Body of pancreas (tissue), 4 donors: ENCODE data around the gene DLG2. TPM values are rescaled to one million over a fixed set of nuclear protein-coding genes. Genes with fewer than 3 reads are reported as not detected.
"Not testable (repeated sequence)": the region's sequence is repeated elsewhere in the genome, so short reads cannot be mapped to it uniquely, and the experiment has no call there.

Source experiments
- ATAC-seq: fragments of 150-250 bp; one replicate; pipeline ENCODE4 v1.9.1; 2016
- DNase-seq, 4 donors: peaks; one replicate each; pipeline ENCODE4 v3.0.0-alpha.2; 2019
- H3K27ac ChIP-seq, 4 donors: fragments of 200-600 bp; sonication (generic); 1 replicate in 3 of 4; 2 replicates in 1 of 4; pipeline versions ENCODE4 v1.5.1 to v1.6.1; 2016 to 2019; ENCODE audit warnings: mild to moderate bottlenecking in 1 of 4, mixed read lengths in 1 of 4, moderate library complexity in 1 of 4
- H3K27me3 ChIP-seq, 2 donors: fragments of 200-600 bp; sonication (generic); one replicate each; pipeline ENCODE4 v1.6.0; 2016; ENCODE audit warnings: mild to moderate bottlenecking in 1 of 2
- H3K36me3 ChIP-seq, 2 donors: fragments of 200-600 bp; sonication (generic); replicated peaks in 1 of 2; 2 replicates each; pipeline ENCODE4 v1.5.1; 2016; ENCODE audit warnings: low read depth in 2 of 2; ENCODE audit not compliant: insufficient read depth in 1 of 2
- H3K4me1 ChIP-seq: fragments of 200-600 bp; sonication (generic); one replicate; pipeline ENCODE4 v1.6.0; 2016
- H3K4me3 ChIP-seq, 2 donors: fragments of 200-600 bp; sonication (generic); 1 replicate in 1 of 2; 2 replicates in 1 of 2; pipeline ENCODE4 v1.5.1; 2016 to 2019
- H3K9me3 ChIP-seq, 3 donors: fragments of 200-600 bp; sonication (generic); 1 replicate in 2 of 3; 2 replicates in 1 of 3; pipeline ENCODE4 v1.5.1; 2016
- POLR2A ChIP-seq, 3 donors: fragments of 450-650 bp; IDR thresholded peaks; one replicate each; pipeline ENCODE4 v1.6.1; 2016; ENCODE audit warnings: antibody characterized with exemption in 3 of 3, mild to moderate bottlenecking in 2 of 3
- WGBS, 2 donors: methylation state at CpG; one replicate each; pipeline ENCODE4 v1.1.5; 2017; 5-methylcytosine and 5-hydroxymethylcytosine counted together
- intact Hi-C: fragments of 100-400 bp; cut with DNase I; formaldehyde crosslinking; loops from one replicate; pipeline ENCODE4 v1.15.1; 2023
- total RNA-seq, 2 donors: library from RNA; depleted of rRNA; stranded (reverse); fragments of >200 nt; gene quantifications; one replicate each; pipeline ENCODE4 v1.1.0, GENCODE V29; 2016
- TF ChIP-seq, protein P1 (sequence below), 7 experiments: fragments of 450-650 bp in 4 of 7; fragments of 200-600 bp in 3 of 7; sonication (generic) in 3 of 7; IDR thresholded peaks; one replicate each; pipeline ENCODE4 v1.5.1; 2016 to 2019; ENCODE audit warnings: antibody characterized with exemption in 7 of 7

DLG2 gene
- total RNA-seq, 2 donors from 2014 or later: 6.0 to 13.2 TPM

DNA sequence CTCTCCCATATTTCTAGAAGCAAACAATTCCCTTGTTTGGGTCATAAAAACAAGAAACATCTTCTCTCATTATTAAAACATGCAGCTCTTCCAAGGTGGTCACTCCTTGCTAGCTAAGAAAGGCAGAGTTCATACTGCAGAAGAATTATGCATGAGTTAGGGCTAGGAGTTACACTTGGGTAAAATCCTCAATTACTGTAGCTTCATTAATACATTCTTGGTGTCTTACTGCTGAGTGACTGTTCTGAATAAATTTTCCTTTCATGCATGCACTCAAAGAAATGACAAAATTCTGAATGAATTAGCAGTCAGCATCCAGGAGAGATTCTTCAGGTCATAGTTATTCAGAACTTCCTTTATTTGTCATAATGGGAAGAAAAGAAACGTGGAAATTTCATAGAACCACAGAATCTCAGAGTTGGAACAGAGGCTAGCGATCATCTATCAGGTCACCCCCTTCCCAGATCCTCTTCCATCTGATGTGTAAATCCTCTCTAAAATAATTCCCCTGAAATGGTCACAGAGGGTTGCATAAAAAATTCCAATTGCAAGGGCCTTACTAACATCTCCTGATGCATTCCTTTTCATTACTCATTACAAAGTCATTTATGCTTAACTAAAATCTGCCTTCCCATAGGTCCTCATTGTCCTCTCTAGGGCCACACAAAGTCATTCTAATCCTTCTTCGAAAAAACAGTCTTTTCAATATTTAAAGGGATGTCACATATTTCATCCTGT, 771.5 kb downstream of the DLG2 start:
- Histone ChIP-seq H3K27ac (no peak overlapping the region), H3K36me3 (no peaks in the 10 kb centered on the region), H3K4me3 (no peak overlapping the region), H3K27me3 (no peaks in the 10 kb centered on the region), H3K9me3 (no peaks in the 10 kb centered on the region), H3K4me1 (no peaks in the 10 kb centered on the region)
- 61 to 67% methylated on average over 3 of the region's 3 CpGs for WGBS, 2 donors
- intact Hi-C loops: no loop called here
- DNase-seq (no peak), ATAC-seq (no peak)
- no peak for TF ChIP-seq POLR2A (IDR thresholded peaks at IDR 0.05)
- TF ChIP-seq, protein P1, sequence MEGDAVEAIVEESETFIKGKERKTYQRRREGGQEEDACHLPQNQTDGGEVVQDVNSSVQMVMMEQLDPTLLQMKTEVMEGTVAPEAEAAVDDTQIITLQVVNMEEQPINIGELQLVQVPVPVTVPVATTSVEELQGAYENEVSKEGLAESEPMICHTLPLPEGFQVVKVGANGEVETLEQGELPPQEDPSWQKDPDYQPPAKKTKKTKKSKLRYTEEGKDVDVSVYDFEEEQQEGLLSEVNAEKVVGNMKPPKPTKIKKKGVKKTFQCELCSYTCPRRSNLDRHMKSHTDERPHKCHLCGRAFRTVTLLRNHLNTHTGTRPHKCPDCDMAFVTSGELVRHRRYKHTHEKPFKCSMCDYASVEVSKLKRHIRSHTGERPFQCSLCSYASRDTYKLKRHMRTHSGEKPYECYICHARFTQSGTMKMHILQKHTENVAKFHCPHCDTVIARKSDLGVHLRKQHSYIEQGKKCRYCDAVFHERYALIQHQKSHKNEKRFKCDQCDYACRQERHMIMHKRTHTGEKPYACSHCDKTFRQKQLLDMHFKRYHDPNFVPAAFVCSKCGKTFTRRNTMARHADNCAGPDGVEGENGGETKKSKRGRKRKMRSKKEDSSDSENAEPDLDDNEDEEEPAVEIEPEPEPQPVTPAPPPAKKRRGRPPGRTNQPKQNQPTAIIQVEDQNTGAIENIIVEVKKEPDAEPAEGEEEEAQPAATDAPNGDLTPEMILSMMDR (IDR thresholded peaks at IDR 0.05): no peak

DNA sequence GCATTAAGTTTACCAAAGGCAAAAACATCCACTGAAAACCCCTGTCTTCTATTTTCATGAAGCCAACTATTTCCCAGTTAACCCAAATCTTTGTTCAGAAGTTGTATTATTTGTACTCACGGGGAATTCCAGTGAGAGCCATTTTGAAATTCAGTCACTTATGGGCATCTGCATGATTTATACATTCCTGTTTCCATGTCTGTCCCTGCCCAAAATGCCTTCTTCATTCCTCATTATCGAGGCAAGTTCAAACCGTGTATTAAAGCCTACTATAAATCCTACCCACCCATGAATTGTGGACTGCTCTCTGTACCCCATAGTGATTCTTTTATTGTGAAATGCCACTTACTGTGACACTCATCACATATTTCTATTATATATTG, 772.7 kb downstream of the DLG2 start:
- Histone ChIP-seq H3K4me3 (no peak overlapping the region), H3K36me3 (no peaks in the 10 kb centered on the region), H3K27me3 (no peaks in the 10 kb centered on the region), H3K4me1 (no peaks in the 10 kb centered on the region), H3K27ac (no peak overlapping the region), H3K9me3 (no peaks in the 10 kb centered on the region)
- no peak for TF ChIP-seq POLR2A (IDR thresholded peaks at IDR 0.05)
- DNase-seq (no peak), ATAC-seq (no peak)
- intact Hi-C loops: no loop called here
- whole genome bisulfite sequencing, 2 donors: 73 to 78% methylated on average over 3 of the region's 3 CpGs

DNA sequence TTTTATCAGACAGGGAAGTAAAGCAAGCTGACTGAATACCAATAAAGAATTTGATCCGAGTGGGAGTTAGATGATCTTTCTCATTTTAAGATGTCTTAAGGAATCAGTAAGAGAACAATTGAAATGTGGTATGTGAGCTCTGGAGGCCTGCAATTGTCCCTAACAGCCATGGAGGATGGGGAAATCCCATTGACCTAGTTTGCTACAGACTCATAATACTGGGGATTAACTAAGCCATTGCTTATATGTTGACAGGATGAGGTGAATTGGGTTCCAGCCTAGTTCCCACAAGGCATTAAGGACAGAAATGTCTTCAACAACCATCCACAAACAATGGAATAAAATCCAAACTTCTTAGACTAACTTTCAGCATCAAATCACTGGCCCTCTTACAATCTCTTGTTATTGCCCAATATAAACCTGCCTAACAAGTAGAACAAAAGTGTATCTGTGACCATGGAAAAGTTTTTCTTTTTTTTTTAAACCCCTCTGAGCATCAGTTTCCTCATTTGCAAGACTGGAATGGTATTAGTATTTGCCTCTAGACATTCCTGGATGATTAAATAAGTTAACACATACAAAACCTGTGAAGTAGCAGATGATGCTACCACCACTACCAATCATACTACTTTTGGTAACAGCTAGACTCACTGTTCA, 773.2 kb downstream of the DLG2 start:
- no peak overlapping the region for H3K27ac ChIP-seq
- no peak overlapping the region for H3K4me3 ChIP-seq
- no peaks in the 10 kb centered on the region for H3K9me3 ChIP-seq
- no peaks in the 10 kb centered on the region for H3K36me3 ChIP-seq
- intact Hi-C loops: no loop called here
- WGBS, 2 donors: 50 to 58% methylated on average over 1 of the region's 1 CpG
- TF ChIP-seq, protein P1 (IDR thresholded peaks at IDR 0.05): no peak
- no peak for TF ChIP-seq POLR2A (IDR thresholded peaks at IDR 0.05)
- H3K27me3 ChIP-seq: no peaks in the 10 kb centered on the region
- ATAC-seq: no peak
- H3K4me1 ChIP-seq: no peaks in the 10 kb centered on the region
- no peak for DNase-seq

DNA sequence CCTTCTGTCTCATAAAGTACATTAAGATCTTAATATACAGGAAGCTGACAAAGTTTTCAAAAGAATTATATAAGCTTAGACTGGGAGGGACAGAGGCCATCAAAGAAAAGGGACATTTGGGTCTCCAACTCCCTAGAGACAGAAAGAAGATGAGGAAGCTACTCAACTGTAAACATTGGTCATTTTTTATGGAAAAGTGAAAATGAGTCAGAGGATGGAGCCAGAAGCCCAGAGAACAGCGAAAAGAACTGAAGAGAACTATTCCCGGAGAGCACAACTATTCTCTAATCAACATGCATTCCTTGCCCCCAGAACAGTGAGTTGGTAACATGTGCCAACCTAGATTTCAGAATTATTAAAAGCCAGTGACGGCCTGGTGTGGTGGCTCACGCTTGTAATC, 779.3 kb downstream of the DLG2 start:
- WGBS, 2 donors: 81 to 87% methylated on average over 4 of the region's 4 CpGs
- no peak for ATAC-seq
- no peak for DNase-seq
- Histone ChIP-seq H3K27ac (no peak overlapping the region), H3K4me3 (no peak overlapping the region), H3K9me3 (no peaks in the 10 kb centered on the region), H3K27me3 (no peaks in the 10 kb centered on the region), H3K4me1 (no peaks in the 10 kb centered on the region), H3K36me3 (no peaks in the 10 kb centered on the region)
- TF ChIP-seq, protein P1 (IDR thresholded peaks at IDR 0.05): no peak
- TF ChIP-seq POLR2A (IDR thresholded peaks at IDR 0.05): no peak
- intact Hi-C loops: no loop called here

DNA sequence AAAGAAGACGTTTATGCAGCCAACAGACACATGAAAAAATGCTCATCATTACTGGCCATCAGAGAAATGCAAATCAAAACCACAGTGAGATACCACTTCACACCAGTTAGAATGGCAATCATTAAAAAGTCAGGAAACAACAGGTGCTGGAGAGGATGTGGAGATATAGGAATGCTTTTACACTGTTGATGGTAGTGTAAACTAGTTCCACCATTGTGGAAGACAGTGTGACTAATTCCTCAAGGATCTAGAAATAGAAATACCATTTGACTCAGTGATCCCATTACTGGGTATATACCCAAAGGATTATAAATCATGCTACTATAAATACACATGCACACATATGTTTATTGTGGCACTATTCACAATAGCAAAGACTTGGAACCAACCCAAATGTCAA, 786.9 kb downstream of the DLG2 start:
- H3K4me1 ChIP-seq, H3K27ac ChIP-seq, H3K4me3 ChIP-seq, H3K27me3 ChIP-seq, DNase-seq, intact Hi-C loops, H3K9me3 ChIP-seq, H3K36me3 ChIP-seq, ATAC-seq: not testable (repeated sequence)
- 31 to 40% methylated on average over 1 of the region's 1 CpG for WGBS, 2 donors
